Lower leg skin (tissue), 3 donors: ENCODE data around the gene ALLC.

ENCODE experiments used
- POLR2A ChIP-seq, 2 donors: fragments of 450-650 bp; IDR thresholded peaks; one replicate each; pipeline ENCODE4 v1.6.1; 2016 to 2017; ENCODE audit warnings: antibody characterized with exemption in 2 of 2, mild to moderate bottlenecking in 1 of 2, moderate library complexity in 1 of 2
- TF ChIP-seq, protein P1 (sequence below), 3 donors: fragments of 450-650 bp; IDR thresholded peaks; one replicate each; pipeline ENCODE4 v1.5.1; 2016; ENCODE audit warnings: antibody characterized with exemption in 3 of 3, mild to moderate bottlenecking in 3 of 3, moderate library complexity in 2 of 3

DNA sequence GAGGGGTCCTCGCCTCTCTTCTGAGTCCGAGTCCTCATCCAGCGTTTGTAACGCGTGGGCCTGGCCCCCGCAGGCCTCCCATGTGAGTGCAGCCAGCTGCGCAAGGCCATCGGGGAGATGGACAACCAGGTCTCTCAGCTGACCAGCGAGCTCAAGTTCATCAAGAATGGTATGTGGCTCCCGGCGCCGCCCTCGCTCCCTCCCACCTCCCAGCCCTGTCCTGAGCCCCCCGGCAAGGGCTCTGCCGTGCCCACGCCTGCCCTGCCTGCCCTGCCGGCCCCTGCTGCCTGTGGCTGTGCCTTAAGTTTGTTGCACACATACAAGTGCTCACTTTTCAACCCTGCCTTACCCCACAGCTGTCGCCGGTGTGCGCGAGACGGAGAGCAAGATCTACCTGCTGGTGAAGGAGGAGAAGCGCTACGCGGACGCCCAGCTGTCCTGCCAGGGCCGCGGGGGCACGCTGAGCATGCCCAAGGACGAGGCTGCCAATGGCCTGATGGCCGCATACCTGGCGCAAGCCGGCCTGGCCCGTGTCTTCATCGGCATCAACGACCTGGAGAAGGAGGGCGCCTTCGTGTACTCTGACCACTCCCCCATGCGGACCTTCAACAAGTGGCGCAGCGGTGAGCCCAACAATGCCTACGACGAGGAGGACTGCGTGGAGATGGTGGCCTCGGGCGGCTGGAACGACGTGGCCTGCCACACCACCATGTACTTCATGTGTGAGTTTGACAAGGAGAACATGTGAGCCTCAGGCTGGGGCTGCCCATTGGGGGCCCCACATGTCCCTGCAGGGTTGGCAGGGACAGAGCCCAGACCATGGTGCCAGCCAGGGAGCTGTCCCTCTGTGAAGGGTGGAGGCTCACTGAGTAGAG, 14.4 kb upstream of the ALLC start:
- TF ChIP-seq, protein P1, sequence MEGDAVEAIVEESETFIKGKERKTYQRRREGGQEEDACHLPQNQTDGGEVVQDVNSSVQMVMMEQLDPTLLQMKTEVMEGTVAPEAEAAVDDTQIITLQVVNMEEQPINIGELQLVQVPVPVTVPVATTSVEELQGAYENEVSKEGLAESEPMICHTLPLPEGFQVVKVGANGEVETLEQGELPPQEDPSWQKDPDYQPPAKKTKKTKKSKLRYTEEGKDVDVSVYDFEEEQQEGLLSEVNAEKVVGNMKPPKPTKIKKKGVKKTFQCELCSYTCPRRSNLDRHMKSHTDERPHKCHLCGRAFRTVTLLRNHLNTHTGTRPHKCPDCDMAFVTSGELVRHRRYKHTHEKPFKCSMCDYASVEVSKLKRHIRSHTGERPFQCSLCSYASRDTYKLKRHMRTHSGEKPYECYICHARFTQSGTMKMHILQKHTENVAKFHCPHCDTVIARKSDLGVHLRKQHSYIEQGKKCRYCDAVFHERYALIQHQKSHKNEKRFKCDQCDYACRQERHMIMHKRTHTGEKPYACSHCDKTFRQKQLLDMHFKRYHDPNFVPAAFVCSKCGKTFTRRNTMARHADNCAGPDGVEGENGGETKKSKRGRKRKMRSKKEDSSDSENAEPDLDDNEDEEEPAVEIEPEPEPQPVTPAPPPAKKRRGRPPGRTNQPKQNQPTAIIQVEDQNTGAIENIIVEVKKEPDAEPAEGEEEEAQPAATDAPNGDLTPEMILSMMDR (IDR thresholded peaks at IDR 0.05): no peak
- no peak for TF ChIP-seq POLR2A (IDR thresholded peaks at IDR 0.05)
